Measurements from ENCODE around the gene TFDP2. TPM values are rescaled to one million over a fixed set of nuclear protein-coding genes. Genes with fewer than 3 reads are reported as not detected.
"Not testable (repeated sequence)": the region's sequence is repeated elsewhere in the genome, so short reads cannot be mapped to it uniquely, and the experiment has no call there.

Gene TFDP2
- polyA plus RNA-seq, 4 donors = 55.3 to 97.3 (median 87.1) TPM

GRCh38 chr3:142077155-142077858, 72.0 kb downstream of the TFDP2 start:
- DNase-seq (ENCODE audit: low read depth in 4 of 4, low spot score in 3 of 4) = no peak

- not testable (repeated sequence) for DNase-seq (ENCODE audit: low read depth in 4 of 4, low spot score in 3 of 4)
Measured at GRCh38 chr3:142075656-142076055, 73.7 kb downstream of the TFDP2 start.

DNA sequence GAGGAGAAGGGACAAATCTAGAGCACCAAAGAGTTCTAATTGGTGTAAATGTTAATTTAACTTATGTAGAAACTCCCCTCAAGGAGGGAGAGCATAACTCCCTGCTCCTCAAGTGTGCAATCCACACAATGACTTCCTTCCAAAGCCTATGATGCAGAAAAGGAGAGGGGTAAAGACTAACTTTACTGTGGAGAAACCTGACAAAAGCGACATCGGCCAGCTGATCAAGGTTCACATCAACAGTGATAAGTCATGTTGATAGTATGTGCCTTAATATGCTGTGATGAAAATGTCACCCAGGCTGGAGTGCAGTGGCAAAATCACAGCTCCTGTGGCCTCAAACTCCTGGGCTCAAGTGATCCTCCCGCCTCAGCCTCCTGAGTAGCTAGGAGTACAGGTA, 76.5 kb downstream of the TFDP2 start:
- DNase-seq (ENCODE audit: low read depth in 4 of 4, low spot score in 3 of 4) = no peak

- DNase-seq (ENCODE audit: low read depth in 4 of 4, low spot score in 3 of 4) = no peak
Measured at GRCh38 chr3:142065932-142066331, 83.4 kb downstream of the TFDP2 start.

- no peak for DNase-seq (ENCODE audit: low read depth in 4 of 4, low spot score in 3 of 4)
Measured at GRCh38 chr3:142065344-142065743, 84.0 kb downstream of the TFDP2 start.

DNA sequence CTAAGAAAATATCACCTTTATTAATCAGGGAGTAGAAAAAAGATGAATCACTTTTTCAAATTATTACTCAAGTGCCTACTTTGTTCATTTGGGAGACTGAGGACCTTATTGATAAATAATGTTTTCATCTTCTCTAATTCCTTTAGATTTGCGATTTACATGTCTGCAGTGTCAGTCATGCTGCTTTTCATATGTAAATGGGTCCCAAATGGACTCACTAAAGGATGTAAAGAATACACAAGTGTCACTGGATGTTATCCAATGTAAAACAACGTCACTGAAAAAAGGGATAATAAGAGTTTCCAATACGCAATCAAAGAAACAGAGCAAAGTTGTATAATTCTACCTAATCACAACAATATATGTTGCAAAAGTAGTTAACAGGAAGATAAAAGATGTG, 84.9 kb downstream of the TFDP2 start:
- DNase-seq (ENCODE audit: low read depth in 4 of 4, low spot score in 3 of 4) = no peak

- no peak for DNase-seq (ENCODE audit: low read depth in 4 of 4, low spot score in 3 of 4)
Measured at GRCh38 chr3:142057331-142057725, 92.0 kb downstream of the TFDP2 start.

- DNase-seq (ENCODE audit: low read depth in 4 of 4, low spot score in 3 of 4) = no peak
Measured at GRCh38 chr3:142056656-142057330, 92.6 kb downstream of the TFDP2 start.

- DNase-seq (ENCODE audit: low read depth in 4 of 4, low spot score in 3 of 4) = no peak
Measured at GRCh38 chr3:142053835-142054234, 95.5 kb downstream of the TFDP2 start.

GRCh38 chr3:142053244-142053643, 96.1 kb downstream of the TFDP2 start:
- no peak for DNase-seq (ENCODE audit: low read depth in 4 of 4, low spot score in 3 of 4)

DNA sequence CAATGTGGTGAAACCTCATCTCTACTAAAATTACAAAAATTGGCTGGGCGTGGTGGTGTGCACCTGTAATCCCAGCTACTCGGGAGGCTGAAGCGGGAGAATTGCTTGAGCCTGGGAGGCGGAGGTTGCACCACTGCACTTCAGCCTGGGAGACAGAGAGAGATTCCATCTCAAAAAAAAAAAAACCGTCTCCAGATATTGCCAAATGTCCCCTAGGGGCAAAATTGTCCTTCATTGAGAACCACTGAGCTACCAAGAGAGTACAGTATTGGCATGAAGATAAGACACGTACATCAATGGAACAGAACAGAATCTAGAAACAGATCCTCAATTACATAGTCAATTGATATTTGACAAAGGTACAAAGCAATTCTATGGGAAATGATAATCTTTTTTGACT, 98.0 kb downstream of the TFDP2 start:
- DNase-seq (ENCODE audit: low read depth in 4 of 4, low spot score in 3 of 4) = no peak

GRCh38 chr3:142047021-142047369, 102.3 kb downstream of the TFDP2 start:
- DNase-seq (ENCODE audit: low read depth in 4 of 4, low spot score in 3 of 4) = no peak

- DNase-seq (ENCODE audit: low read depth in 4 of 4, low spot score in 3 of 4) = no peak
Measured at GRCh38 chr3:142046320-142047020, 102.9 kb downstream of the TFDP2 start.

- no peak for DNase-seq (ENCODE audit: low read depth in 4 of 4, low spot score in 3 of 4)
Measured at GRCh38 chr3:142040941-142041491, 108.3 kb downstream of the TFDP2 start.

- DNase-seq (ENCODE audit: low read depth in 4 of 4, low spot score in 3 of 4) = no peak
Measured at GRCh38 chr3:142035308-142035922, 113.9 kb downstream of the TFDP2 start.

- no peak for DNase-seq (ENCODE audit: low read depth in 4 of 4, low spot score in 3 of 4)
Measured at GRCh38 chr3:142033292-142033691, 116.1 kb downstream of the TFDP2 start.

- no peak for DNase-seq (ENCODE audit: low read depth in 4 of 4, low spot score in 3 of 4)
Measured at GRCh38 chr3:142031575-142031974, 117.8 kb downstream of the TFDP2 start.

- DNase-seq (ENCODE audit: low read depth in 4 of 4, low spot score in 3 of 4) = no peak
Measured at GRCh38 chr3:142029791-142030190, 119.6 kb downstream of the TFDP2 start.

- DNase-seq (ENCODE audit: low read depth in 4 of 4, low spot score in 3 of 4) = no peak
Measured at GRCh38 chr3:142029052-142029642, 120.2 kb downstream of the TFDP2 start.

DNA sequence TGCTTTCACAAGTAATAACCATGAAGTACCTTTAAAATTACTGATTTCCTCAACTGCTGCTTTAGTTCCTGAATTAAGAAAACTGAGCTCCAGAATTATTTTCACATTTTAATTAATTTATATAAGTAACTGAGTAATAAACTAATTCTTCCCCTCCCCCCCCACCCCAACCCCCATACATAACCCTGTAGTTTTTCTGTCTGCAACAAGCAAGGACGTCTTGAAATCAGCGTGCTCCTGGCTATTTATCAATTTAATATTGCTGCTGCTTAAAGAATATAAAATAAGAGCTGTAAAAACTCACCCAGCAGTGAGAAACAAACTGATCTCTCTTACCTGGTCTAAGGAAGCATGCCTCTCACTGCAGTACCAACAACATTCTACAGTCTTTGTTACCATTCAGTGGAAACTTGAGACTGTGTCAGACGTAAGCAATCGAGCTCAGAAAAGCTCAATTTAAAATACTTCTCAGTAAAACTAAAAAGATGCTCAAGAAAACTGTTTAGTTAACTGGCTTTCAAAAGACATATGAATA, 121.0 kb downstream of the TFDP2 start:
- peak; percentile 70 to 86 (median 73) for DNase-seq (ENCODE audit: low read depth in 4 of 4, low spot score in 3 of 4)

Data from left renal pelvis (tissue), 4 donors.